Stimulated activated CD4-positive, alpha-beta T cell treated with anti-CD3 and anti-CD28 coated beads, Interleukin-1b, Interleukin-23, amount 100 ng/mL, for 48 hours (primary cell): ENCODE measurements around the gene PTGFRN.
"Not testable (repeated sequence)": the region's sequence is repeated elsewhere in the genome, so short reads cannot be mapped to it uniquely, and the experiment has no call there.

Experiments
- DNase-seq: peaks from one replicate; pipeline ENCODE4 v3.0.0-alpha.2; 2020

Gene PTGFRN

GRCh38 chr1:116909512-116910378 lies at the start of gene PTGFRN:
TSS of gene PTGFRN (plus strand) at chr1:116909916. CDS start at chr1:116910204, 288 bp downstream.
- DNase-seq, result peak; percentile 16

GRCh38 chr1:116860167-116860566 lies 49.5 kb upstream of the PTGFRN start:
- DNase-seq, result not testable (repeated sequence)

- DNase-seq, result no peak
Measured at GRCh38 chr1:116861137-116861536, 48.6 kb upstream of the PTGFRN start.

- not testable (repeated sequence) for DNase-seq
Measured at GRCh38 chr1:116863031-116863430, 46.7 kb upstream of the PTGFRN start.

DNA sequence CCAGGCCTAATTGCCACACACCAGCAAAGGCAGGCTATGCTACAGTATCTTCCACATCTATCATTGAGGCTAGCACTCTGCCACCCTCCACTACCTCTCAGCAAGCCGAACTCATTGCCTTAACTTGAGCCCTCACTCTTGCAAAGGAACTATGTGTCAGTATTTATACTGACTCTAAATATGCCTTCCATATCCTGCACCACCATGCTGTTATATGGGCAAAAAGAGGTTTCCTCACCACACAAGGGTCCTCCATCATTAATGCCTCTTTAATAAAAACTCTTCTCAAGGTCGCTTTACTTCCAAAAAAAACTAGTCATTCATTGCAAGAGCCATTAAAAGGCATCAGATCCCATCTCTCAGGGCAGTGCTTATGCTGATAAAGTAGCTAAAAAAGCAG lies 43.2 kb upstream of the PTGFRN start:
- not testable (repeated sequence) for DNase-seq

- DNase-seq, result no peak
Measured at GRCh38 chr1:116868385-116868784, 41.3 kb upstream of the PTGFRN start.

- no peak for DNase-seq
Measured at GRCh38 chr1:116869611-116870010, 40.1 kb upstream of the PTGFRN start.

- no peak for DNase-seq
Measured at GRCh38 chr1:116870300-116870699, 39.4 kb upstream of the PTGFRN start.

DNA sequence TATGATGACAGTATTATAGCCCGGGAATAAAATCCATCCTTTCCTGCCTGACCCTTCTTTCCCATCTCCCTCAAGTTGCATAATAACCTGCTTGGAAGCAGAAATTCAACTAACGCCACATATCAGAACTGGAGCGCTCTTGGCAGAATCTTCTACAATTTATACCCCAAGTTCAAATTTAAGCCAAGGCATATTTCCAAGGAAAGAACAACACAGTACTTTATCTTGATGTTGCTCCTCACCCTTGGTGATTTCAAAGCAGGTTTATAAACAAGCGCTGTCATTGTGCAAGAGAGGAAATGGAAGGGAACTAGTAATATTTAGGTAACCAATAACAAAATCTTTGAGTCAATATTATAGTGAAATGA lies 38.0 kb upstream of the PTGFRN start:
- no peak for DNase-seq

GRCh38 chr1:116873680-116874271 lies 35.9 kb upstream of the PTGFRN start:
- peak; percentile 52 for DNase-seq

DNA sequence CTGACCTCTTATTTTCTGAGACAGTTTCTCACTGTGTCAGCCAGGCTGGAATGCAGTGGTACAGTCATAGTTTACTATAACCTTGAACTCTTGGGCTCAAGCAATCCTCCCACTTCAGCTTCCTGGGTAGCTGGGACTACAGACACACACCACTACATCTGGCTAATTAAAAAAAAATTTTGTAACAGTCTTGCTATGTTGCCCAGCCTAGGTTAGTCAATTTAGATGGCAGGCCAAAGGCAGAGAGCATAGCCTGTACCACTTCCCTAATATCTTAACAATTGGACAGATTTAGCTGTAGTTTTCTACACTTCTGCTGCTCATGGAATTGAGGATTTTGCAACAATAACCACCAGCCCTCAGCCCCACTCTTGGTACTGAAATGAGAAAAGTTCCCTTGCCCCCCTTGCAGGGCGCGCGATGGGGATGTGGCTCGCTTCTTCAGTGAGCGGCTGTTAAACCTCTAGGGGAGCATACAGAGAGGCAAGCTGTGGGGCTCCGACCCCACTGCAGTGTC lies 34.9 kb upstream of the PTGFRN start:
- no peak for DNase-seq

GRCh38 chr1:116875391-116875790 lies 34.3 kb upstream of the PTGFRN start:
- DNase-seq, result no peak

DNA sequence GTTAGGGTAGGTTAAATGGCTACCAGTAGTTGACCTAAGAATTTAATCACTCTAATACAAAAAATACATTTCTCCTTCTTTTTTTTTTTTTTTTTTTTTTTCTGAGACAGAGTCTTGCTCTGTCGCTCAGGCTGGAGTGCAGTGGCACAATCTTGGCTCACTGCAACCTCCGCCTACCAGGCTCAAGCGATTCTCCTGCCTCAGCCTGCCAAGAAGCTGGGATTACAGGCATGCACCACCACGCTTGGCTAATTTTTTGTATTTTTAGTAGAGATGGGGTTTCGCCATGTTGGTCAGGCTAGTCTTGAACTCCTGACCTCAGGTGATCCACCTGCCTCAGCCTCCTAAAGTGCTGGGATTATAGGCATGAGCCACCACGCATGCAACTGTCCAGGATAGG lies 33.8 kb upstream of the PTGFRN start:
- not testable (repeated sequence) for DNase-seq

DNA sequence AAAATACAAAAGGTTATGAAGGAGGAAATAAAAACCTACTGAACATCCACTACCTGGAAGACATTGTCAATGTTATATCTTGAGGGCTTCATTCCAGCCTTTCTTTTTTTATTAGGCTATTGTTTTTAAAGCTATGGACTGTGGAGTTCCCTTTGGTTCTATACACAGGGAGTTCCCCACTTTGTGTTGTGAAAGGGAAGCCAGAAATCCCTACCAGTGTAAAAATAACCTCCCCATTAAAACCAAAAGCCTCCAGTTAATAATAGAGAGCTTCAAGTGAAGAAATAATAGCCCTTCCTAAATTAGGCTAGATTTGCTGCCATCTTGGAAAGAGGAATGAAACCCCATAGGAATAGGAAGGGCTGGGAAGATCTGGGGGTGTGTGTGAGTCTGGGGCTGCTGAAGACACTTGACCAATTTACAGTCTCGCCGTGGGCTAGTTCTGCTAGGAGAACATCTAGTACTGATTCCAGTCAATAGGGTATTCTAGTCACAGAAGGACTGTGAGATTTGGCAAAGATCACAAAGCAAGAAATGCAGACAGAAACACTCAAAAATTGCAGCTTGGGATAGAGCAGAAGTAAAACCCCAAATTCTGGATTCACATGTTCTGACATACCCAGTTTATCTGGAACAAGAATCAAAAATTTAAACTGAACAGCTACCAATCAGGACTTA lies 32.4 kb upstream of the PTGFRN start:
- no peak for DNase-seq

- no peak for DNase-seq
Measured at GRCh38 chr1:116878804-116879477, 30.8 kb upstream of the PTGFRN start.

GRCh38 chr1:116879478-116880133 lies 30.1 kb upstream of the PTGFRN start:
- no peak for DNase-seq

GRCh38 chr1:116880917-116881316 lies 28.8 kb upstream of the PTGFRN start:
- no peak for DNase-seq

DNA sequence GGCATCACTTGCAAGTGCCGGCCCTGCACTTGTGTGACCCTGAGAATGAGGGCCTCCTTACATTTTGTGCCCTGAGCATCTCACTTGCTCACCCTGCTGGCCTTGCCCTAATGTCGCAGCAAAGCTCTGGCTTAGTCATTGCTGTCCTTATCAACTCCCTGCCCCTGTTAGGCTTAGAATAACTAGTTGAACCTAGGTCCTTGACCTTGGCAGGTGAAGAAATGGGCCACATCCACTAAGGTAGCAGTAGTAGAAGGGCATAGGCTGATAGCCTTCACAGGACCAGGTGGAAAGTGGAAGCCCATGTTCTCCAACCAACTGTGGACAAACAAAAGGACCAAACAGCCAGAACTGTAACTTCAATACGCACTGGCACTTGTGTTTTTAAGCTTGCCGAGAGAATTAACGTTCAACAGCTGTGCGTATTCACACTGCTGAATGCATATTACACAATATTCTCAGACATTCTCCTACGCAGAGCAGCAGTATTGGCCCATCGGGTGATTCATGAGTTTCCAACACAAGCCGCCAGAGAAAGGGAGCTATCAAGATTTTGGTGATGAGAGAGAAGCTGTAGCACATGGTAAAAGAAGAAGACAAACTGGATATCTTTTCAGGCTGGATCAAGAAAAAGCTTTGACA lies 27.7 kb upstream of the PTGFRN start:
- DNase-seq, result peak; percentile 56

- no peak for DNase-seq
Measured at GRCh38 chr1:116882866-116883265, 26.9 kb upstream of the PTGFRN start.

- no peak for DNase-seq
Measured at GRCh38 chr1:116886291-116886878, 23.3 kb upstream of the PTGFRN start.

- DNase-seq, result no peak
Measured at GRCh38 chr1:116887212-116887611, 22.5 kb upstream of the PTGFRN start.

GRCh38 chr1:116889380-116889779 lies 20.3 kb upstream of the PTGFRN start:
- no peak for DNase-seq
